Endothelial cell of umbilical vein (primary cell): ENCODE results near the gene NR1H2. TPM values are rescaled to one million over a fixed set of nuclear protein-coding genes. Genes with fewer than 3 reads are reported as not detected.

ENCODE experiments used
- BruUV-seq: library from RNA; stranded (reverse); fragments of 400-500 nt; replicated peaks from 2 replicates; lab custom pipeline; 2021; lab: Mats Ljungman, UMichigan
- CTCF ChIA-PET: fragments of 300-600, 350-600 bp; sonication (Branson Sonifier 250); formaldehyde crosslinking; loops from one replicate; lab custom pipeline; 2021; ENCODE audit warnings: antibody characterized with exemption, inconsistent platforms; lab: Charles Lee
- POLR2A ChIA-PET: fragments of 300-600, 350-600 bp; sonication (Branson Sonifier 250); formaldehyde crosslinking; loops from one replicate; lab custom pipeline; 2021; ENCODE audit warnings: antibody characterized with exemption, inconsistent platforms; lab: Charles Lee
- DNase-seq: peaks from one replicate; pipeline ENCODE4 v3.0.0-alpha.2; 2011; ENCODE audit warnings: low read depth, low spot score
- FAIRE-seq: peaks from 2 replicates; lab custom pipeline; 2011; peaks lifted over from hg19 to GRCh38; lab: Jason Lieb, UNC
- H2AFZ ChIP-seq: 2 replicates; pipeline ENCODE4 v1.6.0; 2012; ENCODE audit warnings: low read depth, low read length, control low read depth, inconsistent platforms
- H3K27ac ChIP-seq: 2 replicates; pipeline ENCODE4 v1.5.1; 2011; ENCODE audit warnings: low read depth, mild to moderate bottlenecking, control low read depth, low read length, moderate library complexity; ENCODE audit not compliant: insufficient read depth
- H3K27me3 ChIP-seq, 2 experiments: 2 replicates each; pipeline versions ENCODE4 v1.6.0 to v1.6.1; 2011; ENCODE audit warnings: low read length in 2 of 2, mixed read lengths in 1 of 2; ENCODE audit not compliant: control insufficient read depth in 2 of 2, insufficient read depth in 2 of 2
- H3K36me3 ChIP-seq, 2 experiments: 2 replicates in 1 of 2; 3 replicates in 1 of 2; pipeline ENCODE4 v1.5.1; 2011; ENCODE audit warnings: low read length in 2 of 2, mild to moderate bottlenecking in 1 of 2, moderate library complexity in 1 of 2; ENCODE audit not compliant: control insufficient read depth in 2 of 2, insufficient read depth in 2 of 2; ENCODE audit errors: extremely low read depth in 1 of 2
- H3K4me1 ChIP-seq: 3 replicates; pipeline ENCODE4 v1.5.1; 2011; ENCODE audit warnings: mild to moderate bottlenecking, low read length; ENCODE audit not compliant: control insufficient read depth, insufficient read depth; ENCODE audit errors: extremely low read depth
- H3K4me2 ChIP-seq: 2 replicates; pipeline ENCODE4 v1.6.1; 2011; ENCODE audit warnings: low read length, control low read depth, mixed read lengths; ENCODE audit not compliant: insufficient read depth
- H3K4me3 ChIP-seq, 3 experiments: fragments of 200-600 bp in 1 of 3; sonication (generic), shearing (Covaris generic) in 1 of 3; replicated peaks in 1 of 3; 2 replicates each; pipeline ENCODE4 v1.5.1; 2011 to 2016; ENCODE audit warnings: control low read depth in 3 of 3, low read length in 3 of 3, mild to moderate bottlenecking in 2 of 3, inconsistent platforms in 1 of 3, low read depth in 1 of 3, moderate library complexity in 1 of 3; ENCODE audit not compliant: insufficient read depth in 1 of 3
- H3K79me2 ChIP-seq: 2 replicates; pipeline ENCODE4 v1.6.0; 2012; ENCODE audit warnings: low read length, inconsistent platforms; ENCODE audit not compliant: control insufficient read depth, insufficient read depth
- H3K9ac ChIP-seq: replicated peaks from 2 replicates; pipeline ENCODE3; 2011; ENCODE audit warnings: low read length, control low read depth; ENCODE audit not compliant: insufficient read depth; ENCODE audit errors: extremely low read depth
- H3K9me1 ChIP-seq: replicated peaks from 3 replicates; pipeline ENCODE4 v1.6.0; 2011; ENCODE audit warnings: mild to moderate bottlenecking, low read length; ENCODE audit not compliant: control insufficient read depth, insufficient read depth; ENCODE audit errors: extremely low read depth
- H3K9me3 ChIP-seq: replicated peaks from 2 replicates; pipeline ENCODE4 v1.5.1; 2012; ENCODE audit warnings: low read length, inconsistent platforms; ENCODE audit not compliant: control insufficient read depth, insufficient read depth
- H4K20me1 ChIP-seq: replicated peaks from 2 replicates; pipeline ENCODE3; 2011; ENCODE audit warnings: mild to moderate bottlenecking, low read length; ENCODE audit not compliant: control insufficient read depth, insufficient read depth; ENCODE audit errors: extremely low read depth
- CTCF ChIP-seq, 2 donors: IDR thresholded peaks; 1 replicate in 1 of 2; 2 replicates in 1 of 2; pipeline ENCODE4 v1.5.1; 2011; ENCODE audit warnings: low read length in 2 of 2, mild to moderate bottlenecking in 2 of 2, moderate library complexity in 2 of 2, control low read depth in 1 of 2, inconsistent platforms in 1 of 2, low read depth in 1 of 2; ENCODE audit not compliant: insufficient read depth in 1 of 2; ENCODE audit errors: extremely low read depth in 1 of 2
- EZH2 ChIP-seq: IDR thresholded peaks from 2 replicates; pipeline ENCODE4 v1.6.1; 2012; ENCODE audit warnings: borderline replicate concordance, low read depth, mild to moderate bottlenecking, moderate library complexity, low read length, inconsistent platforms; ENCODE audit not compliant: severe bottlenecking
- FOS ChIP-seq: IDR thresholded peaks from 2 replicates; pipeline ENCODE4 v1.6.1; 2011; ENCODE audit warnings: mild to moderate bottlenecking, low read length, moderate library complexity, borderline replicate concordance; ENCODE audit not compliant: insufficient read depth
- GATA2 ChIP-seq: IDR thresholded peaks from 2 replicates; pipeline ENCODE4 v1.7.0; 2011; ENCODE audit warnings: low read depth, mild to moderate bottlenecking, moderate library complexity, mixed read lengths, low read length; ENCODE audit not compliant: insufficient read length, insufficient read depth
- JUN ChIP-seq: IDR thresholded peaks from 2 replicates; pipeline ENCODE4 v1.6.1; 2011; ENCODE audit warnings: borderline replicate concordance, low read depth; ENCODE audit not compliant: insufficient read length, insufficient read depth
- MAX ChIP-seq: IDR thresholded peaks from 2 replicates; pipeline ENCODE4 v1.6.1; 2011; ENCODE audit not compliant: insufficient read depth, insufficient read length
- MYC ChIP-seq: IDR thresholded peaks from one replicate; pipeline ENCODE4 v1.6.1; 2011; ENCODE audit warnings: mild to moderate bottlenecking, low read depth, low read length
- POLR2A ChIP-seq: IDR thresholded peaks from 2 replicates; pipeline ENCODE4 v1.6.1; 2012; ENCODE audit warnings: low read depth, mild to moderate bottlenecking, control low read depth, low read length
- POLR2AphosphoS5 ChIP-seq: IDR thresholded peaks from 2 replicates; pipeline ENCODE4 v1.6.1; 2012; ENCODE audit warnings: low read depth, mild to moderate bottlenecking, control low read depth, low read length, moderate library complexity; ENCODE audit not compliant: insufficient read depth
- dilution Hi-C: fragments of 300-500 bp; cut with MboI; formaldehyde crosslinking; loops from one replicate; pipeline ENCODE4 v1.15.0; 2019; ENCODE audit warnings: low sequenced_read_pairs; ENCODE audit not compliant: extremely low pct_ligation_motif_present
- intact Hi-C: fragments of 100-400 bp; cut with micrococcal nuclease; formaldehyde crosslinking; loops from one replicate; pipeline ENCODE4 v1.10.0; 2022
- polyA plus RNA-seq, 4 experiments: library from polyadenylated mRNA; depleted of rRNA in 3 of 4; stranded (reverse) in 3 of 4; unstranded in 1 of 4; fragments of >200 nt; gene quantifications; 2 replicates each; pipeline versions ENCODE4 v1.2.1 to v1.2.3, GENCODE V29; 2011 to 2012; ENCODE audit warnings: missing spikeins in 1 of 4
- total RNA-seq: library from RNA; stranded (reverse); gene quantifications from 2 replicates; pipeline ENCODE4 v1.2.3, GENCODE V29; 2021

Gene NR1H2
- total and polyA plus RNA-seq, 2 donors (not counting 3 experiments of a cell fraction or from before 2014, with no cell fraction given) = 46.7 to 48.4 TPM

GRCh38 chr19:50365434-50366306, 10.6 kb upstream of the NR1H2 start, which contains the start of gene NAPSA:
Gene NAPSA (minus strand): TSS chr19:50365639. CDS start chr19:50365621, 18 bp downstream.
- H3K27me3 ChIP-seq = no peaks in the 10 kb centered on the region
- DNase-seq (no peak), FAIRE-seq (no peak)
- no TSS peak for BruUV-seq
- H2AFZ ChIP-seq = no peak within 1 kb of the TSS
- TF ChIP-seq JUN (no peak), POLR2A (no peak)
- H3K9me3 ChIP-seq = no peaks in the 10 kb centered on the region
- no peak within 1 kb of the TSS for H3K4me2 ChIP-seq
- no peaks in the 10 kb centered on the region for H3K36me3 ChIP-seq
- no peak within 1 kb of the TSS for H3K9ac ChIP-seq
- dilution Hi-C loops = no loop called here
- no peaks in the 10 kb centered on the region for H4K20me1 ChIP-seq
- H3K4me3 ChIP-seq = no peak within 1 kb of the TSS
- ChIA-PET POLR2A (no interaction called here), CTCF (interaction anchor here (2.1 to 5.5 kb wide), 3 partner anchors 8 to 98 kb away, joined by 12 to 144 read pairs (median 88); no protein-coding TSS in a partner anchor)
- H3K9me1 ChIP-seq = no peaks in the 10 kb centered on the region
- H3K4me1 ChIP-seq = peaks cover 5% of the 10 kb centered on the region
- H3K79me2 ChIP-seq = no peaks in the 10 kb centered on the region
- no peak within 1 kb of the TSS for H3K27ac ChIP-seq
- intact Hi-C loops = no loop called here

GRCh38 chr19:50368649-50369570, 7.3 kb upstream of the NR1H2 start:
- peak overlapping the region; percentile 68 for H3K4me2 ChIP-seq
- H2AFZ ChIP-seq = peak overlapping the region; percentile 76
- intact Hi-C loops = loop anchor here (1.0 kb wide), 8 partner anchors 12 to 553 kb away; no protein-coding TSS in a partner anchor
- FAIRE-seq (peak; percentile 95), DNase-seq (peak; percentile 80)
- POLR2A ChIA-PET = no interaction called here
- CTCF ChIA-PET = interaction anchor here (0.6 to 5.5 kb wide), 38 partner anchors 8 to 555 kb away, joined by 3 to 144 read pairs (median 5); partner anchors contain the start of genes JOSD2, KCNC3 and POLD1
- H3K27me3 ChIP-seq = no peaks in the 10 kb centered on the region
- H3K79me2 ChIP-seq = no peaks in the 10 kb centered on the region
- dilution Hi-C loops = no loop called here
- no peaks in the 10 kb centered on the region for H3K9me3 ChIP-seq
- TF ChIP-seq MYC (no peak), POLR2AphosphoS5 (no peak), EZH2 (no peak), JUN (no peak), POLR2A (no peak), GATA2 (no peak), FOS (no peak), MAX (peak; percentile 40), CTCF (IDR thresholded peaks at IDR 0.05; ENCODE audit: extremely low read depth in 1 of 2, insufficient read depth in 1 of 2, low read depth in 1 of 2, low read length in 2 of 2) (peak; percentile 71 to 84)
- H3K9ac ChIP-seq = peak overlapping the region; percentile 65
- no peaks in the 10 kb centered on the region for H3K36me3 ChIP-seq
- no peaks in the 10 kb centered on the region for H4K20me1 ChIP-seq
- peaks cover 5% of the 10 kb centered on the region for H3K4me1 ChIP-seq
- H3K9me1 ChIP-seq = no peaks in the 10 kb centered on the region
- peak overlapping the region; percentile 20 to 53 (median 42) for H3K4me3 ChIP-seq
- no TSS peak for BruUV-seq
- peak overlapping the region; percentile 19 for H3K27ac ChIP-seq
